ENCODE results near the gene UQCC2. TPM values are rescaled to one million over a fixed set of nuclear protein-coding genes. Genes with fewer than 3 reads are reported as not detected.

UQCC2 gene
- total and polyA plus RNA-seq, 2 of the 8 experiments (the other 6 are each of a cell fraction or from before 2014, with no cell fraction given) = 52.1 to 104 TPM

DNA sequence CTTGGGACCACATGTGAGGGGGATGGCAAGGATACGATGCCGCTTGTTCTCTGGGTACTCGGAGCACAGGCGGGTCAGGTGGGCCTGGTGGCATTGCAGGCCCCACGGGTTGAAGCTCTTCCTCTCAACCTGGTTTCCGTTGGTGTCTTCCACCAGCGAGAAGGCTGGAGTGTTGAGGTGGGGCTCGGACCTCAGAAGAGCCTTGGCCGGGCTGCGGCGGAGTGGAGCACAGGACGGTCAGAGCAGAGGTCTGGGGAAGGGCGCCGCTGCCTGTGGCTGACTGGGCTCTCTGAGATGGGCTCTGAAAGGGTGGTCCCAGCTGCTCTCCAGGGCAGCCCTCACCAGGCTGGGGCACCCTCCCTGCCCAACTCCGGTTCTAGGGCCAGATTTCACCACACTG lies 15.2 kb upstream of the UQCC2 start:
- DNase-seq (ENCODE audit: low read depth in 1 of 2, low spot score in 2 of 2) (no peak), FAIRE-seq (no peak)
- no peaks in the 10 kb centered on the region for H3K36me3 ChIP-seq (ENCODE audit: control insufficient read depth in 2 of 4, insufficient read depth in 4 of 4, low read length in 3 of 4)
- no peak overlapping the region for H2BK20ac ChIP-seq (ENCODE audit: low read length)
- no peaks in the 10 kb centered on the region for H3K79me1 ChIP-seq (ENCODE audit: low read depth, low read length)
- 0 out of 2 replicates have a peak overlapping the region, but pooled peaks have one; percentile 29 for H2BK15ac ChIP-seq (ENCODE audit: low read length)
- no peak overlapping the region for H3K23ac ChIP-seq (ENCODE audit: insufficient read length)
- H3K4me1 ChIP-seq (replicated peaks in 1 of 4; ENCODE audit: control insufficient read depth in 3 of 4, insufficient read depth in 4 of 4, low read length in 3 of 4) = peaks cover 3 to 8% (median 4%) of the 10 kb centered on the region in 4 experiments; a peak in 6 of 7 replicates
- H3K79me2 ChIP-seq (ENCODE audit: control insufficient read depth in 1 of 2, insufficient read depth in 2 of 2, low read length in 2 of 2) = no peaks in the 10 kb centered on the region
- no peaks in the 10 kb centered on the region for H3K23me2 ChIP-seq (ENCODE audit: low read depth, low read length)
- H3K9me3 ChIP-seq (ENCODE audit: insufficient read depth in 2 of 2, low read depth in 1 of 2, low read length in 1 of 2) = no peaks in the 10 kb centered on the region; a peak in 1 of 4 replicates
- H4K8ac ChIP-seq (ENCODE audit: extremely low read depth, insufficient read depth, low read length) = no peak overlapping the region
- ChIA-PET POLR2A (ENCODE audit: partially characterized antibody) (interaction anchor here (0.6 to 1.4 kb wide), 2 partner anchors 13 to 112 kb away, joined by 3 to 4 read pairs; no protein-coding TSS in a partner anchor), CTCF (ENCODE audit: partially characterized antibody) (interaction anchor here (0.9 to 1.6 kb wide), 6 partner anchors 9 to 342 kb away, joined by 3 to 4 read pairs (median 3); partner anchors contain the start of gene IP6K3)
- H4K91ac ChIP-seq (replicated peaks; ENCODE audit: insufficient read length, low read length) = no peak overlapping the region
- no peaks in the 10 kb centered on the region for H4K20me1 ChIP-seq (replicated peaks in 1 of 2; ENCODE audit: control insufficient read depth in 1 of 2, insufficient read depth in 2 of 2, low read length in 2 of 2)
- no peak overlapping the region for H3K4ac ChIP-seq (replicated peaks; ENCODE audit: insufficient read length, low read depth, low read length)
- H3K27ac ChIP-seq (ENCODE audit: low read depth, low read length) = no peak overlapping the region
- 94% methylated on average over 15 of the region's 15 CpGs; no CpG with 5 or more reads in 1 of the 2 experiments for WGBS, 2 experiments (ENCODE audit: extremely low coverage in 1 of 2, insufficient coverage in 1 of 2, insufficient read length in 1 of 2, insufficient replicate concordance in 2 of 2, low coverage in 1 of 2, low lambda C conversion rate in 2 of 2, missing lambda C conversion rate in 1 of 2)
- H4K5ac ChIP-seq (ENCODE audit: insufficient read length, low read depth, low read length) = no peak overlapping the region
- H2BK120ac ChIP-seq (replicated peaks; ENCODE audit: low read depth, low read length) = no peak overlapping the region
- H2AFZ ChIP-seq (ENCODE audit: low read length) = no peak overlapping the region
- H3K9ac ChIP-seq (replicated peaks in 1 of 4; ENCODE audit: extremely low read depth in 1 of 4, low read depth in 3 of 4, low read length in 3 of 4) = no peak overlapping the region
- no peak overlapping the region for H2BK5ac ChIP-seq (ENCODE audit: low read depth, low read length)
- H3K56ac ChIP-seq (replicated peaks; ENCODE audit: insufficient read length, low read depth, low read length) = no peak overlapping the region
- H3K14ac ChIP-seq (ENCODE audit: insufficient read length) = no peak overlapping the region
- H3K18ac ChIP-seq (ENCODE audit: extremely low read depth, low read length) = no peak overlapping the region
- H3K4me2 ChIP-seq (ENCODE audit: insufficient read depth in 1 of 2, low read depth in 2 of 2, low read length in 2 of 2) = no peak overlapping the region
- H3K27me3 ChIP-seq (replicated peaks in 1 of 4; ENCODE audit: control insufficient read depth in 3 of 4, extremely low read depth in 1 of 4, insufficient read depth in 3 of 4, low read length in 3 of 4) = peaks cover 0 to 6% (median 0%) of the 10 kb centered on the region in 4 experiments; a peak in 3 of 7 replicates
- H3K4me3 ChIP-seq (ENCODE audit: extremely low read depth in 1 of 4, insufficient read depth in 2 of 4, low read depth in 3 of 4, low read length in 4 of 4) = no peak overlapping the region
- 0 out of 2 replicates have a peak overlapping the region, but pooled peaks have one; percentile 39 for H2BK12ac ChIP-seq (ENCODE audit: low read depth, low read length)
- H2AK5ac ChIP-seq (ENCODE audit: low read depth, low read length) = no peak overlapping the region
- no peak for TF ChIP-seq NRF1 (IDR thresholded peaks at IDR 0.05; ENCODE audit: low read depth, low read length)
- TF ChIP-seq TAF1 (IDR thresholded peaks at IDR 0.05; ENCODE audit: low read depth, low read length) = no peak
- no peak for TF ChIP-seq MAX (IDR thresholded peaks at IDR 0.05)
- TF ChIP-seq CBX5 (IDR thresholded peaks at IDR 0.05; ENCODE audit: low read depth, low read length) = no peak
- TF ChIP-seq BRCA1 (IDR thresholded peaks at IDR 0.05; ENCODE audit: low read depth, low read length) = no peak
- TF ChIP-seq KDM4A (IDR thresholded peaks at IDR 0.05; ENCODE audit: low read depth, low read length, severe bottlenecking) = no peak
- TF ChIP-seq POLR2A (IDR thresholded peaks at IDR 0.05; ENCODE audit: control extremely low read depth in 1 of 2, low read depth in 2 of 2, low read length in 2 of 2) = no peak
- TF ChIP-seq GABPA (IDR thresholded peaks at IDR 0.05; ENCODE audit: borderline replicate concordance, insufficient read depth, low read length) = no peak
- TF ChIP-seq, protein P1, sequence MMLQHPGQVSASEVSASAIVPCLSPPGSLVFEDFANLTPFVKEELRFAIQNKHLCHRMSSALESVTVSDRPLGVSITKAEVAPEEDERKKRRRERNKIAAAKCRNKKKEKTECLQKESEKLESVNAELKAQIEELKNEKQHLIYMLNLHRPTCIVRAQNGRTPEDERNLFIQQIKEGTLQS (IDR thresholded peaks at IDR 0.05; ENCODE audit: insufficient read depth, low read depth, low read length) = no peak
- no peak for TF ChIP-seq EGR1 (IDR thresholded peaks at IDR 0.05; ENCODE audit: borderline replicate concordance, low read depth, low read length)
- no peak for TF ChIP-seq CTCF (IDR thresholded peaks at IDR 0.05; ENCODE audit: control extremely low read depth in 1 of 3, insufficient read depth in 1 of 3, low read depth in 1 of 3, low read length in 3 of 3)
